Muscle of leg (tissue), 11 donors: Measurements from ENCODE around the gene NARS2. TPM values are rescaled to one million over a fixed set of nuclear protein-coding genes. Genes with fewer than 3 reads are reported as not detected.
A peak's percentile ranks its signal among the peaks of the same experiment; 100 is the strongest.

Experiments used
- DNase-seq: peaks from one replicate; pipeline ENCODE4 v3.0.0; 2013
- H3K27ac ChIP-seq: one replicate; pipeline ENCODE4 v1.5.1; 2013; ENCODE audit warnings: mild to moderate bottlenecking, low read length, control low read depth
- H3K27me3 ChIP-seq: one replicate; pipeline ENCODE4 v1.6.1; 2013; ENCODE audit warnings: low read length; ENCODE audit not compliant: control insufficient read depth, insufficient read depth
- H3K36me3 ChIP-seq: one replicate; pipeline ENCODE4 v1.6.1; 2013; ENCODE audit warnings: low read length; ENCODE audit not compliant: control insufficient read depth, insufficient read depth
- H3K4me1 ChIP-seq: one replicate; pipeline ENCODE4 v1.6.1; 2013; ENCODE audit warnings: low read length; ENCODE audit not compliant: control insufficient read depth, insufficient read depth
- H3K4me3 ChIP-seq: one replicate; pipeline ENCODE4 v1.5.1; 2013; ENCODE audit warnings: low read length, control low read depth
- H3K9me3 ChIP-seq: replicated peaks from 2 replicates; pipeline ENCODE4 v1.6.1; 2013; ENCODE audit warnings: low read depth, low read length; ENCODE audit not compliant: control insufficient read depth
- WGBS: methylation state at CpG from one replicate; pipeline ENCODE4 v1.1.5; 2013; ENCODE audit warnings: missing lambda C conversion rate; ENCODE audit not compliant: insufficient coverage; 5-methylcytosine and 5-hydroxymethylcytosine counted together
- polyA plus RNA-seq, 8 donors: library from polyadenylated mRNA; unstranded; fragments of 120-200 nt; gene quantifications; one replicate each; pipeline versions ENCODE4 v1.2.1 to v1.2.3, GENCODE V29; 2013; ENCODE audit warnings: inconsistent platforms in 1 of 8, low replicate concordance in 1 of 8; ENCODE audit not compliant: insufficient read length in 8 of 8, insufficient read depth in 1 of 8
- total RNA-seq: library from RNA; stranded (reverse); fragments of 120-200 nt; gene quantifications from one replicate; pipeline ENCODE4 v1.2.4, GENCODE V29; 2013

NARS2 gene
- total and polyA plus RNA-seq, 9 donors, result 11.5 to 20.3 (median 14.9) TPM

DNA sequence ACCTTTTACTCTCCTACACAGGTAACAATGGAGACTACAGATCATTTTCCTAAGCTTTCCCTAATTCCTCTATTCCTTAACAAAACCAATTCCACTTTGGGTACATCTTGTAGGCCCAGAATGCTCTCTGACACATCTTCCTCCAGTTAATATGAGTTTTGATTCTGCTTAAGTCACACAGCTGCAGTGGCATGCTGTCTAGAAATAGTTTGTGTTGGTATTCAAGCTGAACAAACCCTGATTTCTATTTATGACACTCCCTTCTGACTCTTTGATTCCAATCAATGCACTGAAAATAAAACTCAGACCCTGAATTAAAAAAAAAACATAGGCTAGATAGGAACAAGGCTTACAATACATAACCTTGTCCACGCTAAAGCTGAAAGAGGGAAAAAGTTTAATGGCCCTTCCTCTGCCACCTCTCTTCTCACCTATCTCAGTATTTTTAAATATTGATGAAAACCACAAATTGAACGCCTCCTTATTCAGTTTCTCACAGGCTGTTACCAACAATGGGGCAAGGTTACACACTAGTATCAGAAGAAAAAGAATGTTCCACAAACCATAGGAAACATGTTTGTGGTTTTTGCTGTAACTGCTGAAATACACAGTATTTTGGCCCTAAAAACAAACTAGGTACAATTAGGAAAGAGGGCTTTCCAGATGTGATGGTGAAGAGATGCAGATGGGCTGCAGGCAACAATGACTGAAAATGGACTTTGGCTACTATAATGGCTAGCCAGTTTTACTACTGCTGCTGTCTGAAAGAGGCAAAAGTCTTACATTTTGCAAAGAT is 121.3 kb downstream of the NARS2 start:
- no CpG with 5 or more reads among the region's 2 CpGs for WGBS
- Histone ChIP-seq H3K4me3 (no peak overlapping the region), H3K27ac (no peak overlapping the region), H3K27me3 (no peaks in the 10 kb centered on the region), H3K9me3 (no peaks in the 10 kb centered on the region), H3K4me1 (no peaks in the 10 kb centered on the region), H3K36me3 (peaks cover 3% of the 10 kb centered on the region)
- DNase-seq, result no peak

DNA sequence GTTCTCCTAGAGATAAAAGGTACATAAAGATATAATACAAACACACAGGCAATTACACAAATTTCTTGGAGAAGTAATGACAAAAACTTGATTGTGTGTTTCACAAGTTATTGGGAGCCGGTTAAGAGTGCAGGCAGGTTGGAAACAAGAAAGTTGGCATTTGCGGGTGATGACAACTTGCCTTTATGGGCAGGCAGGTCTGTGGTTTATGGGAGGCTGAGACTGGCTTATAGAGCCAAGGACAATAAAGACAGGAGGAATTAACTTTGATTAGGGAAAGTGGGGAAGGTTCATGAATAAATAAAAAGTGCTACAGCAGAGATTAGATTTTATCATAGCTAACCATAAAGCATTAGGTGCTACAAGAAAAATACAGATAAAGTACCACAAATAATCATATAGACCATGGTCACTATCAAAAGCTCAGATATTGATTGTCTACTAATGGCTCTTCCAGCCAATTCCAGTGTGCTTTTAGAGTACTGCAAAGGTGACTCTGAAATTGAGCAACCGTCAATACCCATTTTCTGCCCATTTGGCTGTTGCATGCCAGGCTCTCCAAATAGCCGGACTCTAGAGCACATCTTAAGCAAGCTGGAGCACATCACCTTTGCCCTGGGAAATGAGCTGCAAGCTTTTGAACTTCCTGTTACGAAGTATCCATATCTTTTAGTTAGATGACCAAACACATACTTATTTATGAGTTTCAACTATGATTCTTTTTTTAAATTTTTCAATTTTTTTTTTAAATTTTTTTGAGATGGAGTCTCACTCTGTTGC is 123.1 kb downstream of the NARS2 start:
- Histone ChIP-seq H3K27me3 (no peaks in the 10 kb centered on the region), H3K27ac (no peak overlapping the region), H3K4me3 (no peak overlapping the region), H3K36me3 (peaks cover 2% of the 10 kb centered on the region), H3K9me3 (no peaks in the 10 kb centered on the region), H3K4me1 (no peaks in the 10 kb centered on the region)
- no peak for DNase-seq
- WGBS, result 100% methylated on average over 2 of the region's 5 CpGs

DNA sequence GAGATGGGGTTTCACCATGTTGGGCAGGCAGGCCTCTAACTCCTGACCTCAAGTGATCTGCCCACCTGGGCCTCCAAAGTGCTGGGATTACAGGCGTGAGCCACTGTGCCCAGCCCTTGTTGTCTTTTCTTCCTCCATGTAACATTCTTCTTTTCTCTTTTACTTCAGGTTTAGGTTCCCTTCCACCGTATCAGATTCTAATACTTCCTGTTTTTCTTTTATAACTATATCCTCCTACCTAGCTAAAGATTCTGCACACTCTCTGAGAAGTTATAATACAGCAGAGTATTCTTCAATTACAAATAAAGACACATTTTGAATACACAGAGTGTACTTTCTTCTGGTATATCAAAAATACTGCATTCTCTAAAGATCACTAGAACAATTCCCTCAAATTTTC is 123.8 kb downstream of the NARS2 start:
- 91% methylated on average over 1 of the region's 2 CpGs for WGBS
- Histone ChIP-seq H3K4me1 (no peaks in the 10 kb centered on the region), H3K4me3 (no peak overlapping the region), H3K27me3 (no peaks in the 10 kb centered on the region), H3K36me3 (peaks cover 2% of the 10 kb centered on the region), H3K9me3 (no peaks in the 10 kb centered on the region), H3K27ac (no peak overlapping the region)
- DNase-seq, result no peak

GRCh38 chr11:78449866-78450265 is 124.8 kb downstream of the NARS2 start:
- 57% methylated on average over 3 of the region's 4 CpGs for WGBS
- H3K27me3 ChIP-seq, result no peaks in the 10 kb centered on the region
- DNase-seq, result no peak
- H3K9me3 ChIP-seq, result no peaks in the 10 kb centered on the region
- H3K36me3 ChIP-seq, result peaks cover 2% of the 10 kb centered on the region
- H3K27ac ChIP-seq, result no peak overlapping the region
- H3K4me1 ChIP-seq, result no peaks in the 10 kb centered on the region
- H3K4me3 ChIP-seq, result no peak overlapping the region

DNA sequence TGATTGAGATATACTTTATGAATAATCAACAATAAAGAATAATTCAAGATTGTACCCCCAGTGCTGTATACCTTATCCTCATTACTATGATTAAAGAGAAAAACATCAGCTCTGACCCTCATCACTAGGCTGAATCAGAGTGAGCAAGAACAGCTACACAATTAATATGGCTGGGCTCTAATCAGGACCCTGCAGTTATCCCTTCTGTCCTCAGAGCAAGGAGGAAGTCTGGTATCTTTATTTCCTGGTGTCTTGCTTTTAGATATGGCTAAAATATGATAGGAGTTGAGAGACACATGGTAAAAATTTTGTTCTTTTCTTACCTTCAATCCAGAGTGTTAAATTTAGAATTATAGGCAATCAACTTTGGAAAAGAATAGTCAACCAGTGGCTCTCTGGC is 128.5 kb downstream of the NARS2 start:
- no peak overlapping the region for H3K27ac ChIP-seq
- H3K4me1 ChIP-seq, result no peaks in the 10 kb centered on the region
- peaks cover 5% of the 10 kb centered on the region for H3K36me3 ChIP-seq
- H3K4me3 ChIP-seq, result no peak overlapping the region
- no peak for DNase-seq
- no peaks in the 10 kb centered on the region for H3K9me3 ChIP-seq
- no peaks in the 10 kb centered on the region for H3K27me3 ChIP-seq

DNA sequence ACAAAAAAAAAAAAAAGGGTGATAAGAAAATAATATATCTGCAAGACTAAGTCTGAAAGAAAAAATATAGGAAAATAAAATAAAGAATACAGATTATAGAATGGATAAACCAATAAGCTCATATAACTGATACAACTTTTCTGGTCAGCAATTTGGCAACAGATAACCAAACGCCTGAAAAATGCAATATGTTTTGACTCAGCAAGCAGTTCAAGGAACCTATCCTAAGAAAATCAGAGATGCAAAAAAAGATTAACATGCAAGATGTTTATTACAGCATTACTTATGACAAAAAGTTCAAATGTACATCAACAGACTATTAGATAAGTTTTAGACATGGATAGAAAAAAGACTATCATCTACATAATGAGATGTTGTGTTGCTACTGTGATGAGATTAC is 129.9 kb downstream of the NARS2 start:
- Histone ChIP-seq H3K9me3 (no peaks in the 10 kb centered on the region), H3K36me3 (peaks cover 5% of the 10 kb centered on the region), H3K27ac (no peak overlapping the region), H3K4me1 (no peaks in the 10 kb centered on the region), H3K4me3 (no peak overlapping the region), H3K27me3 (no peaks in the 10 kb centered on the region)
- no peak for DNase-seq
- WGBS, result no CpG with 5 or more reads among the region's 1 CpG

- peaks cover 5% of the 10 kb centered on the region for H3K36me3 ChIP-seq
- H3K4me3 ChIP-seq, result no peak overlapping the region
- DNase-seq, result no peak
- no peaks in the 10 kb centered on the region for H3K4me1 ChIP-seq
- no peaks in the 10 kb centered on the region for H3K27me3 ChIP-seq
- peak overlapping the region; percentile 29 for H3K27ac ChIP-seq
- no peaks in the 10 kb centered on the region for H3K9me3 ChIP-seq
- WGBS, result no CpG with 5 or more reads among the region's 4 CpGs
Measured at GRCh38 chr11:78441956-78442355, 132.7 kb downstream of the NARS2 start.

DNA sequence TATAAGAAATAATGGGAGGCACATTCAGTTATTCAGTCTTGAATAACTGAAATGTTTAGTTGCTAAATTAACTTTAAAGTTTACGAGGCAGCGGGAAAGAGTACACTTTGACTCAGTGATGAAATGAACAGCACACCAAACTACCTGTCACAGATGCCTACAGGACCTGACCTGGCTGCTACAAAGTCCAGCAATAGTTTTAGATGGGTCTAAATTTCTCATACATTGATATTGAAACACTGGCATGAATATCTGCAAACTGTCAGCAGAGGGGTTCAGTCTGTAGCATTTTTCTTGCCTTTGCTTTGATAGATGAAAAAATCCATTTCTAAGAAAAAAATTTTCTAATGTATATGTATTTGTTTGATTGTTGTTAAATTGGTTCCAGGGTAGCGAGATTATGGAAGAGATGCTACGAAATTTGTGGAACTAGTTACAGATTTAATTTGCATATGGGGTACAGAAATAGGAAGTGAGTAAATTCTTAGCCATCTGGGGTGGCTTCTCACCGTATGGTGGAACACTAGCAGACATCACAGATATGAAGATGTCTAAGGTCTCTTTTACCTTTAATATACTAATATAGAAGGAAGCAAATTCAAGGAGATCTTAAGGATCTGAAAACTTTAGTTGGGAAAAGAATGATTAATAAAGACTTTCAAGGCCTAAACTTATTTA is 136.2 kb downstream of the NARS2 start:
- Histone ChIP-seq H3K4me3 (no peak overlapping the region), H3K4me1 (no peaks in the 10 kb centered on the region), H3K9me3 (no peaks in the 10 kb centered on the region), H3K27me3 (no peaks in the 10 kb centered on the region), H3K36me3 (peaks cover 7% of the 10 kb centered on the region), H3K27ac (no peak overlapping the region)
- no peak for DNase-seq
- WGBS, result 100% methylated on average over 2 of the region's 5 CpGs

DNA sequence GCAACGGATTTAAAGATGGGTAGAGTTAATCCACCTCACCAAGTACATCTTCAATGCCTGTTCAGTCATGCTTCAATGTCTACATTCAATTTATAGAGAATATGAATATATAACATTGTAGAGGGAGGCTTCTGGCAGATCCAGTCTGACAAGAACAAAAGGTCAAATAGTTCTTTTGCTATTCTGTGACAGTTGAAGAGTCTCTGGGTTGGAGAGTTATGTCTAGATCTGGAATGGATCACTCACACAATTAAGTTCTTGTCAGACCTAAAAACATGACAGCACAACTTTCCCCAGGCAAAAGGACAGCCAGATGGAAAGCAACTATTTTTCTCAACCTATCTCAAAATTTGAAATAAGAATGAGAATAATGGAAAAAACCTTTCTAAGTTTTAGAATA is 141.7 kb downstream of the NARS2 start:
- Histone ChIP-seq H3K4me3 (no peak overlapping the region), H3K27ac (no peak overlapping the region), H3K27me3 (no peaks in the 10 kb centered on the region), H3K4me1 (no peaks in the 10 kb centered on the region), H3K9me3 (no peaks in the 10 kb centered on the region), H3K36me3 (peaks cover 4% of the 10 kb centered on the region)
- DNase-seq, result no peak
- no CpG with 5 or more reads among the region's 1 CpG for WGBS

GRCh38 chr11:78432058-78432515 is 142.6 kb downstream of the NARS2 start:
- H3K4me3 ChIP-seq, result no peak overlapping the region
- WGBS, result 100% methylated on average over 1 of the region's 4 CpGs
- no peak overlapping the region for H3K27ac ChIP-seq
- no peaks in the 10 kb centered on the region for H3K4me1 ChIP-seq
- no peaks in the 10 kb centered on the region for H3K9me3 ChIP-seq
- H3K36me3 ChIP-seq, result peaks cover 4% of the 10 kb centered on the region
- no peaks in the 10 kb centered on the region for H3K27me3 ChIP-seq
- no peak for DNase-seq
